NCI-H146 treated with DMSO at 0.1 percent for 48 hours (cell line): ENCODE measurements around the gene CEP128.
"Not testable (repeated sequence)": the region's sequence is repeated elsewhere in the genome, so short reads cannot be mapped to it uniquely, and the experiment has no call there.

ENCODE experiments used
- DNase-seq: peaks from one replicate; lab custom pipeline; 2025; ENCODE audit not compliant: unreplicated experiment; lab: John Stamatoyannopoulos, UW

The CEP128 gene

DNA sequence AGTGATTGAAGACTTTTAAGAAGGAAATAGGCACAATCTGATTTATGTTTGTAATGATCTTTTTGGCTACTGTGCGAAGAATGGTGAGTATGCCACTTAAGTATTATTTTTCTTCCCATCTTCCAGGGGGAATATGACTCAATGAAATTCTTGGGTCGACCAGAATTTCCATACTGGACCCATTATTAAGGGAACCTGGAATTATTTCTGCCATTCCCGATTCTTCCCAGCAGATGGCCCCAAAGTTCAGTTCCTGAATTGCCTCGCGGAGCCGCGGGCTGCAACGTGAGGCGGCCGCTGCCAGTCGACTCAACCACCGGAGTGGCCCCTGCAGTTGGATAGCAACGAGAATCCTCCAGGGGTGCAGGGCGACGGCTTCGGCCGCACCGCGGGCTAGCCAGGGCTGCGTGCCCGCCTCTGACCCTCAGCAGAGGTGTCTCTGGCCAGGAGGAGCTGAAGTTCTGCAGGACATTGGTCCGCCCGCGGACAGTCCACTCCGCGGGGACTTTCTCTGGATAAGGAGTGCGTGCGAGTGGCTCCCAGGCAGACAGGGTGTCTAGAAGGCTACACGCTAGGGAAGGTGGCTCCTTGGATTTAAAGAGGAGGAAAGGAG, 13.3 kb upstream of the CEP128 start:
- DNase-seq = peak; percentile 28

DNA sequence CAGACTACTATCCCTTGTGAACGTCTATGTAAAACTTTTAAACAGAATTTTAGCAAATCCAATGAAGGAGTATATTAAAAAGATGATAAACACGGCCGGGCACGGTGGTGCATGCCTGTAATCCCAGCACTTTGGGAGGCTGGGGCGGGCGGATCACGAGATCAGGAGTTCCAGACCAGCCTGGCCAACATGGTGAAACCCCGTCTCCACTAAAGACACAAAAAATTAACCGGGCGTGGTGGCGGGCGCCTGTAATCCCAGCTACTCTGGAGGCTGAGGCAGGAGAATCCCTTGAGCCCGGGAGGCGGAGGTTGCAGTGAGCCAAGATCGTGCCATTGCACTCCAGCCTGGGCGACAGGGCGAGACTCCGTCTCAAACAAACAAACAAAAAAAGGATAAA, 11.7 kb upstream of the CEP128 start:
- DNase-seq = not testable (repeated sequence)

- DNase-seq = no peak
Measured at GRCh38 chr14:80951491-80951890, 10.0 kb upstream of the CEP128 start.

DNA sequence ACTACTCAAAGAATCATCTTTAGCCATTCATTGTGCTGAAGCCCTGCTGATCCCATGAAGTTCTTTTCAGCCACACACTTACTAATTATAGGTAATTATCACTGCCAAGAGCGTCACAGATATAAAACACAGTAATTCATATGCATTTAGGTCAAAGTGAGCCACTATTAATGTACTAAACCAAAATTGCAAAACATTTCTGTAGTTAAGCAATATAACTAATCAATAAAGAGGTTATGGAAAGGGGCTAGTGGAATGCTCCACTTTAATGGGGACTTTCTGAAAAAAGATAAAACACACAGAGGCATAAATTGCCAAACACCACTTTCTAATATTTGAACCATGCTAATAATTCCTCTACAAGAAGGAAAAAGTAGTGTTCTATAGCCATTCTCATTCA, 6.8 kb upstream of the CEP128 start:
- no peak for DNase-seq

- DNase-seq = no peak
Measured at GRCh38 chr14:80946797-80947196, 5.3 kb upstream of the CEP128 start.

GRCh38 chr14:80946187-80946586, 4.6 kb upstream of the CEP128 start:
- no peak for DNase-seq

- DNase-seq = no peak
Measured at GRCh38 chr14:80944861-80945617, 3.5 kb upstream of the CEP128 start.

- DNase-seq = no peak
Measured at GRCh38 chr14:80942191-80942600, 658 bp upstream of the CEP128 start.

- no peak for DNase-seq
Measured at GRCh38 chr14:80940146-80940545, 1.4 kb downstream of the CEP128 start.

DNA sequence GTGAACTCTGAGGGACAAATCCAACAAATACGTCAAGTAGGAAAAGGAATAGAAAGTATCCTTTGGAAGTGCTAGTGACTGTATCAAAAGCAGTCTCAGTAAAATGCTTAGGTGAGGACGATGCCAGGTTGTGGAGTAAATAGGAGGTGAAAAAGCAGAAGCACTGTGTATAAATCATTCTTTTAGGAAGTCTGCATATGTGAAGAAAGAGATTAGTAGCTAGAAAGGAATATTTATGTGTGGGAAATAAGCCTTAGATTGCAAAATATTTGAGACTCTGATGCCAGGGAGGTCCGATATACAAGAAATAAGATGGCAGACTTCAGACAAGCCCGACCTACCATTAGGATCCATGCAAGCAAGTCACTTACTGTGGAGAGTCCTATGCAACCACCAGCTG, 7.9 kb downstream of the CEP128 start:
- no peak for DNase-seq

DNA sequence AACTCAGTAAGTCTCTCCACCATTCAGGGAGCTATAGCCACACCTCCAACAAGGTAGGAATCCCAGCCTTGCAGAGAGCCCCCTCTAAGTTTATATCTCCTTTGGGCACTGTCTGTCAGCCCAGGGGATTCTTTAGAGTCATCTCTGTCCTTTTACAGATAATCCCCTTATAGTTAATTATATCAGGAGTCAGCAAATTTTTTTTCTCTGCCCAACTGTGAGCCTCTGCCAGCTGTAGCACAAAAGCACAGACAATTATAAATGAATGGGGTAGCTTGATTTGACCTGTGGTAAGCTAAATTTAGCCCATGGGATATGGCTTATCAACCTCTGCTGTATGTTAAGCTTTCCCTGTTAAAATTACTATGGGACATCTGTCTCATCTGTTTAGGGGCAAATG, 8.3 kb downstream of the CEP128 start:
- no peak for DNase-seq

- DNase-seq = no peak
Measured at GRCh38 chr14:80930836-80931389, 10.6 kb downstream of the CEP128 start.

GRCh38 chr14:80930095-80930494, 11.4 kb downstream of the CEP128 start:
- no peak for DNase-seq

DNA sequence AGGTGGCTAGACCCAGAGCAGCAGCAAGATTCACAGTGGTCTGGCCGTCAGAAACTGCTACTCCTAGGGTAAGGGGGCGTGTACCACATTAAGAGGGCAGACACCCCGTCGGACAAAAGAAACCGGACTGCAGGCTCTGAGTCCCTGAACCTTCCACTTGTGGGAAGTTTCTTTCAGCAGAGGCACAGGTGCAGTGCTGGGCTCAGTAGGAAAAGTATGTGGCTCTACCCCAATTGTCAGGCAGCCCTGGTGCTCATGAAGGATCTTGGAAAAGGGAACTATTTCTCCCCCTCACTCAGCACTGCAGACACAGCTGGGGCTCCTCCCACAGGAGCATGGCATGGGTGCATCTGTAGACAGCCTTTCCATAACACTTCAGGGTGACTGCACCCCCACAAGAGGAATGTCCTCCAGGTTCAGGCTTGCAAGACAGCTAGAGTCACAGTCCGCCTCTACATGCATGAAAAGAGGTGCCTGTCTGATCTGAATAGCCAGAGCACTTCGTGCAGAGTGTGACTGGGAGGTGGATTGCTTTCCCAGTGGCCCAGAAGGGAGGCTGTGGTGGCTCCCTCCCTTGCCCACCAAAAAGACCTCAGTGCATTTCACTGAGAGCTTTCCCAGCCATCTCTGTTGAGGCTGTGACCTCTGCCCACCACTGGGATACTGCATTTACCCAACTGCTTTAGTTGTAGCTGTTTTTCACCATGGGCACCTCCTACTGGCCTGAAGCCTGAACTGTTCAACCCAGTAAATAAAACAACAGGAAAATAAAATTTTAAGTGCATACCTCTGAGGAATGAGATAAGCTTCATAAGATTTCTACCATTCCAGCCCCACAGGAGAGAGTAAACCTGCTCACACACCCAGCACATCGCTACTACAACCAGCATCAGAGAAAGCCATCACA, 14.2 kb downstream of the CEP128 start:
- no peak for DNase-seq

GRCh38 chr14:80926397-80927082, 15.0 kb downstream of the CEP128 start:
- no peak for DNase-seq

- DNase-seq = no peak
Measured at GRCh38 chr14:80924365-80925103, 17.0 kb downstream of the CEP128 start.

DNA sequence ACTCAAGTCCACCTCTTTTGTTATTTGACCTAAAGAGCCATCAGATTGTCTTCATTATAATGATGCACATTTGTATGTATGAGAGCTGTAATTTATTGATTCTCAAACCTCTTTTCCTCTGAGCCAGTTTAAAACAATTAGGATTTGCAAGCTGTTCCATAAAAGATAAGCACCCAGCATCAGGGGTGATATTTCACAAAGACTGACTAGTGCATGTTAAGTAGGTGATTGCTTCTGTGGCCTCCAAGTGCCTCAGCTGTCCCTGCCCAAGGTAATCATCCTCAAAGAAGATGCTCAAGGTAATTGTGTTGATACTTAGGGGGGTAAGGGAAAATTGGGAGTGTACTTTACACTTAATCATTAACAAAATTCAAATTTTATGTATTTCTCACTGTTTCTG, 18.2 kb downstream of the CEP128 start:
- no peak for DNase-seq

DNA sequence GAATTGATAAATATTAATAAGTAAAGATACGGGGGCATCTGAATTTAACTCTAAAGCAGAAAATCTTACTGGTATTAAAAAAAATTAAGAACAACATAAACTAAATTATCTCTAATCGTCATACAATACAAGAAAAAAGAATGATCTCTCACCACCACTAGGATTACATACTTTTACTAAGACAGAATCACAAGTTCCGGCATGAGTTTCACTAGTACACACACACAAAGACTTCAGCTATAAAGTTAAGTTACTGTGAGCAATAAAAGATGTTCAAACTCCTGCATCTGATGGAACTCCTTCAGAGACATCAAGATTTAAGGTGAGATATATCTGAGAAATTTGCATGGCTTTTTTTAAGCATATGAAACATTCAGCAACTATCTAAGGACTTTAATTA, 21.9 kb downstream of the CEP128 start:
- DNase-seq = no peak

DNA sequence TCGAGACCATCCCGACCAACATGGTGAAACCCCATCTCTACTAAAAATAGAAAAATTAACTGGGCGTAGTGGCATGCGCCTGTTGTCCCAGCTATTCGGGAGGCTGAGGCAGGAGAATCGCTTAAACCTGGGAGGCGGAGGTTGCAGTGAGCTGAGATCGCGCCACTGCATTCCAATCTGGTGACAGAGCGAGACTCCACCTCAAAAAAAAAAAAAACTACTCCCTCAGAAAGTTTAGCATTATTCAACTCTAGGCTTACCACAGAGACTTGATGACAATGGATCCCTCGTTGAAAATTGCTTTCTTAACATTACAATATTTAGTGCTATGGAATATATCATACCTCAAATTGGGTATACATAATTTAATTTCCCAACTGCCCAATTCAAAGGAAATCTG, 29.5 kb downstream of the CEP128 start:
- not testable (repeated sequence) for DNase-seq

DNA sequence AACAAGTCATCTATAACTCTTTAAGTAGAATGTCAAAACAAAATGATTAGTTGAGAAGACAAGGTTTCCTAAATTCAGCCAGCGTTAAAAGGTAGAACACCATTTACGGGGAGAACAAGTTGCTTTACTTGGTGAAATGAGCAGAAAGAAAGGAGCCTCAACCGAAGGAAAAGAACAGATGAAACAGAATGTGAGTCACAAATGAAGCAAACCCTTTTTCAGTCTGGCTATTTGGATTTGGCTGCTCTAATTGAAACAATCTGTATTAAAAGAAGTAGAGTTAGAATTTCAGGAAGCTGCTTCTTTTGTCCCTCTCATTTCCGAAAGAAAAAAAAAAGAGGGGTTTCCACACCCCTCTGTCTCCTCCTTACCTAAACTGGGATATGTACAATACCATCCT, 34.6 kb downstream of the CEP128 start:
- DNase-seq = no peak
